H9 (cell line): Measurements from ENCODE around the gene ADAMTS8. TPM values are rescaled to one million over a fixed set of nuclear protein-coding genes. Genes with fewer than 3 reads are reported as not detected.

Experiments
- DNase-seq: peaks from one replicate; pipeline ENCODE4 v3.0.0-alpha.2; 2017
- H2AFZ ChIP-seq: one replicate; pipeline ENCODE4 v1.6.1; 2013; ENCODE audit warnings: mild to moderate bottlenecking, low read length, control low read depth, moderate library complexity
- H2AK5ac ChIP-seq: 2 replicates; pipeline ENCODE4 v1.6.1; 2013; ENCODE audit warnings: low read length, control low read depth, mixed read lengths; ENCODE audit not compliant: insufficient read length
- H2BK120ac ChIP-seq: one replicate; pipeline ENCODE4 v1.6.1; 2013; ENCODE audit warnings: low read depth, mild to moderate bottlenecking, low read length, control low read depth, inconsistent platforms; ENCODE audit not compliant: poor library complexity, severe bottlenecking
- H2BK12ac ChIP-seq: 2 replicates; pipeline ENCODE4 v1.6.1; 2013; ENCODE audit warnings: low read length, control low read depth, mixed read lengths, low read depth; ENCODE audit not compliant: insufficient read length
- H2BK15ac ChIP-seq: 2 replicates; pipeline ENCODE4 v1.6.1; 2013; ENCODE audit warnings: low read depth, low read length, control low read depth
- H2BK20ac ChIP-seq: one replicate; pipeline ENCODE4 v1.6.1; 2013; ENCODE audit warnings: low read depth, mild to moderate bottlenecking, low read length, control low read depth, inconsistent platforms; ENCODE audit not compliant: poor library complexity, severe bottlenecking
- H2BK5ac ChIP-seq: 2 replicates; pipeline ENCODE4 v1.6.1; 2013; ENCODE audit warnings: low read length, control low read depth, mixed read lengths; ENCODE audit not compliant: insufficient read length
- H3K14ac ChIP-seq: 2 replicates; pipeline ENCODE4 v1.6.1; 2013; ENCODE audit warnings: low read length, control low read depth; ENCODE audit not compliant: insufficient read depth
- H3K18ac ChIP-seq: 2 replicates; pipeline ENCODE4 v1.6.1; 2013; ENCODE audit warnings: low read depth, mild to moderate bottlenecking, mixed read lengths, low read length, control low read depth; ENCODE audit not compliant: insufficient read length
- H3K23ac ChIP-seq: 2 replicates; pipeline ENCODE4 v1.6.1; 2013; ENCODE audit warnings: low read length, control low read depth, mixed read lengths, low read depth; ENCODE audit not compliant: insufficient read length
- H3K23me2 ChIP-seq: 2 replicates; pipeline ENCODE4 v1.6.1; 2013; ENCODE audit warnings: low read depth, mild to moderate bottlenecking, mixed read lengths, low read length, control low read depth; ENCODE audit not compliant: insufficient read length, poor library complexity, severe bottlenecking
- H3K27ac ChIP-seq: 2 replicates; pipeline ENCODE4 v1.5.1; 2013; ENCODE audit warnings: low read length, control low read depth, mixed read lengths, low read depth; ENCODE audit not compliant: insufficient read length
- H3K27me3 ChIP-seq: 2 replicates; pipeline ENCODE4 v1.6.1; 2013; ENCODE audit warnings: low read length, control low read depth, inconsistent platforms; ENCODE audit not compliant: insufficient read depth
- H3K4ac ChIP-seq: 2 replicates; pipeline ENCODE4 v1.6.1; 2013; ENCODE audit warnings: low read depth, mild to moderate bottlenecking, control low read depth, inconsistent platforms, low read length, moderate library complexity
- H3K4me1 ChIP-seq: 2 replicates; pipeline ENCODE4 v1.6.1; 2013; ENCODE audit warnings: low read length, control low read depth, inconsistent platforms; ENCODE audit not compliant: insufficient read depth
- H3K4me2 ChIP-seq: 2 replicates; pipeline ENCODE4 v1.6.1; 2013; ENCODE audit warnings: low read length, control low read depth, mixed read lengths; ENCODE audit not compliant: insufficient read length, insufficient read depth
- H3K56ac ChIP-seq: 2 replicates; pipeline ENCODE4 v1.6.1; 2013; ENCODE audit warnings: low read depth, mild to moderate bottlenecking, mixed read lengths, low read length, control low read depth; ENCODE audit not compliant: insufficient read length
- H3K79me1 ChIP-seq: 2 replicates; pipeline ENCODE4 v1.6.1; 2013; ENCODE audit warnings: low read depth, mild to moderate bottlenecking, moderate library complexity, low read length, control low read depth, inconsistent platforms; ENCODE audit not compliant: insufficient read depth, poor library complexity, severe bottlenecking
- H3K79me2 ChIP-seq: 2 replicates; pipeline ENCODE4 v1.6.1; 2013; ENCODE audit warnings: low read length, control low read depth, inconsistent platforms; ENCODE audit not compliant: insufficient read depth
- H3K9ac ChIP-seq: 2 replicates; pipeline ENCODE4 v1.6.1; 2013; ENCODE audit warnings: low read length, control low read depth, mixed read lengths; ENCODE audit not compliant: insufficient read length; ENCODE audit errors: extremely low read depth
- H3K9me3 ChIP-seq: one replicate; pipeline ENCODE4 v1.6.1; 2013; ENCODE audit warnings: low read depth, low read length, inconsistent platforms; ENCODE audit not compliant: control insufficient read depth
- H3T11ph ChIP-seq: one replicate; pipeline ENCODE4 v1.6.1; 2013; ENCODE audit warnings: mild to moderate bottlenecking, low read length, control low read depth, inconsistent platforms
- H4K20me1 ChIP-seq: one replicate; pipeline ENCODE4 v1.6.1; 2013; ENCODE audit not compliant: control insufficient read depth, insufficient read length, insufficient read depth
- H4K5ac ChIP-seq: 2 replicates; pipeline ENCODE4 v1.6.1; 2013; ENCODE audit warnings: low read depth, mild to moderate bottlenecking, mixed read lengths, low read length, control low read depth; ENCODE audit not compliant: insufficient read length
- H4K8ac ChIP-seq: replicated peaks from 2 replicates; pipeline ENCODE4 v1.6.1; 2013; ENCODE audit warnings: low read length, control low read depth, mixed read lengths, low read depth; ENCODE audit not compliant: insufficient read length
- H4K91ac ChIP-seq: 2 replicates; pipeline ENCODE4 v1.6.1; 2013; ENCODE audit warnings: low read depth, mild to moderate bottlenecking, moderate library complexity, mixed read lengths, low read length, control low read depth; ENCODE audit not compliant: insufficient read length
- H3K27ac Mint-ChIP-seq, 3 experiments: 2 replicates in 2 of 3; 3 replicates in 1 of 3; pipeline ENCODE4 v1.8.0; 2020 to 2021; ENCODE audit warnings: mixed read lengths in 3 of 3, mild to moderate bottlenecking in 1 of 3, moderate library complexity in 1 of 3
- H3K27me3 Mint-ChIP-seq: 2 replicates; pipeline ENCODE4 v1.8.0; 2021; ENCODE audit warnings: low read depth, mild to moderate bottlenecking, moderate library complexity, mixed read lengths
- H3K36me3 Mint-ChIP-seq, 3 experiments: 2 replicates in 2 of 3; 3 replicates in 1 of 3; pipeline ENCODE4 v1.8.0; 2020 to 2021; ENCODE audit warnings: low read depth in 3 of 3, mixed read lengths in 3 of 3; ENCODE audit not compliant: insufficient read depth in 1 of 3
- H3K4me1 Mint-ChIP-seq, 2 experiments: 2 replicates each; pipeline ENCODE4 v1.8.0; 2020; ENCODE audit warnings: mixed read lengths in 2 of 2
- H3K4me3 Mint-ChIP-seq, 2 experiments: 2 replicates in 1 of 2; 3 replicates in 1 of 2; pipeline ENCODE4 v1.8.0; 2020 to 2021; ENCODE audit warnings: mild to moderate bottlenecking in 2 of 2, mixed read lengths in 2 of 2, moderate library complexity in 1 of 2
- H3K9me3 Mint-ChIP-seq, 2 experiments: 2 replicates in 1 of 2; 3 replicates in 1 of 2; pipeline ENCODE4 v1.8.0; 2020; ENCODE audit warnings: mild to moderate bottlenecking in 2 of 2, mixed read lengths in 2 of 2, moderate library complexity in 1 of 2
- CTCF ChIP-seq: fragments of 200-600 bp; sonication (generic); conservative IDR thresholded peaks from 3 replicates; pipeline ENCODE4 v1.8.0; 2021; ENCODE audit warnings: antibody characterized with exemption, mild to moderate bottlenecking
- WGBS: extraction: QIAGEN DNeasy Blood & Tissue Kit; methylation state at CpG from one replicate; pipeline ENCODE4 v1.1.7; 2013; ENCODE audit warnings: missing lambda C conversion rate, low lambda C conversion rate, mixed read lengths; ENCODE audit not compliant: insufficient read length; ENCODE audit errors: extremely low coverage; 5-methylcytosine and 5-hydroxymethylcytosine counted together
- total RNA-seq: library from RNA; stranded (reverse); gene quantifications from 2 replicates; pipeline ENCODE4 v1.2.1, GENCODE V29; 2021

The ADAMTS8 gene
- total RNA-seq, 1 experiment from 2014 or later = 5.0 TPM

- Histone ChIP-seq H4K5ac (no peak overlapping the region), H3K14ac (no peak overlapping the region; the same call in 1 of the 2 replicates), H4K8ac (no peak overlapping the region), H2AFZ (no peak overlapping the region), H3K79me1 (no peaks in the 10 kb centered on the region), H3T11ph (no peak overlapping the region), H3K27me3 (no peaks in the 10 kb centered on the region), H2BK120ac (no peak overlapping the region), H4K91ac (no peak overlapping the region), H3K9me3 (no peaks in the 10 kb centered on the region), H3K56ac (no peak overlapping the region), H2BK12ac (no peak overlapping the region), H2BK20ac (no peak overlapping the region), H2AK5ac (no peak overlapping the region), H3K4me2 (peak overlapping the region; percentile 5), H2BK15ac (no peak overlapping the region), H3K18ac (peak overlapping the region; percentile 58), H3K23me2 (no peaks in the 10 kb centered on the region), H3K27ac (peak overlapping the region; percentile 48), H3K79me2 (no peaks in the 10 kb centered on the region; the same call in 1 of the 2 replicates), H4K20me1 (no peaks in the 10 kb centered on the region), H3K23ac (no peak overlapping the region), H3K4me1 (peaks cover 9% of the 10 kb centered on the region; the same call in 1 of the 2 replicates), H3K4ac (no peak overlapping the region), H2BK5ac (no peak overlapping the region), H3K9ac (no peak overlapping the region)
- H3K4me1 Mint-ChIP-seq = peaks cover 38 to 50% of the 10 kb centered on the region in 2 experiments
- peak overlapping the region; percentile 89 to 99 (median 92) for H3K27ac Mint-ChIP-seq
- H3K36me3 Mint-ChIP-seq = peaks cover 0 to 14% (median 11%) of the 10 kb centered on the region in 3 experiments; a peak in 5 of 7 replicates
- no CpG with 5 or more reads among the region's 10 CpGs for WGBS
- DNase-seq = peak; percentile 69
- H3K4me3 Mint-ChIP-seq = peak overlapping the region in 1 of 2 experiments; percentile 34; a peak in 3 of 5 replicates
- no peak for TF ChIP-seq CTCF
- H3K27me3 Mint-ChIP-seq = no peaks in the 10 kb centered on the region
- peaks cover 10 to 13% of the 10 kb centered on the region in 2 experiments for H3K9me3 Mint-ChIP-seq
Observed at GRCh38 chr11:130383344-130384211, 44.8 kb downstream of the ADAMTS8 start.
